Kidney (tissue), 14 donors: Measurements from ENCODE around the gene MIB2. TPM values are rescaled to one million over a fixed set of nuclear protein-coding genes. Genes with fewer than 3 reads are reported as not detected.

Experiments used
- DNase-seq, 5 donors: peaks; one replicate each; pipeline ENCODE4 v3.0.0-alpha.2; 2013 to 2020
- FAIRE-seq: peaks from 2 replicates; lab custom pipeline; 2012; peaks lifted over from hg19 to GRCh38; lab: Jason Lieb, UNC
- H3K27ac ChIP-seq, 2 donors: one replicate each; pipeline ENCODE4 v1.7.0; 2013; ENCODE audit warnings: low read depth in 2 of 2, low read length in 2 of 2, inconsistent platforms in 1 of 2
- H3K27me3 ChIP-seq: one replicate; pipeline ENCODE4 v1.7.1; 2013; ENCODE audit warnings: low read length, inconsistent platforms; ENCODE audit not compliant: control insufficient read depth, insufficient read depth
- H3K36me3 ChIP-seq, 3 donors: one replicate each; pipeline versions ENCODE4 v1.7.0 to v1.7.1; 2013; ENCODE audit warnings: low read length in 3 of 3, control low read depth in 1 of 3, inconsistent platforms in 1 of 3; ENCODE audit not compliant: insufficient read depth in 3 of 3, control insufficient read depth in 2 of 3
- H3K4me1 ChIP-seq, 3 donors: one replicate each; pipeline versions ENCODE4 v1.7.0 to v1.7.1; 2013; ENCODE audit warnings: low read length in 3 of 3, inconsistent platforms in 1 of 3, low read depth in 1 of 3; ENCODE audit not compliant: control insufficient read depth in 2 of 3, insufficient read depth in 2 of 3
- H3K4me3 ChIP-seq, 3 donors: one replicate each; pipeline versions ENCODE4 v1.7.0 to v1.8.1; 2013; ENCODE audit warnings: low read length in 3 of 3, control low read depth in 1 of 3, inconsistent platforms in 1 of 3
- H3K9ac ChIP-seq, 3 donors: one replicate each; pipeline versions ENCODE4 v1.7.0 to v1.7.1; 2013; ENCODE audit warnings: low read length in 3 of 3, control low read depth in 1 of 3, inconsistent platforms in 1 of 3
- H3K9me3 ChIP-seq, 3 donors: one replicate each; pipeline versions ENCODE4 v1.7.0 to v1.7.1; 2013; ENCODE audit warnings: low read length in 3 of 3, control low read depth in 1 of 3, inconsistent platforms in 1 of 3; ENCODE audit not compliant: control insufficient read depth in 2 of 3, insufficient read depth in 1 of 3
- CTCF ChIP-seq: IDR thresholded peaks from 3 replicates; pipeline ENCODE4 v1.5.1; 2012; ENCODE audit warnings: mild to moderate bottlenecking, moderate library complexity, borderline replicate concordance; ENCODE audit not compliant: insufficient read depth; ENCODE audit errors: extremely low read depth
- intact Hi-C: fragments of 100-400 bp; cut with DNase I; formaldehyde crosslinking; loops from one replicate; pipeline ENCODE4 v1.11.1; 2022
- polyA plus RNA-seq: library from polyadenylated mRNA; stranded (reverse); fragments of 350-450 nt; fragmentation: Illumina TruSeq; extraction: RNeasy Lipid Tissue Mini Kit (QIAGEN cat#74804); gene quantifications from one replicate; pipeline ENCODE4 v1.2.3, GENCODE V29; 2014; ENCODE audit warnings: low read depth, low replicate concordance; ENCODE audit not compliant: insufficient read depth
- total RNA-seq: library from RNA; stranded (reverse); fragmentation: NEBNext Ultra II Directional; extraction: Animal tissue kit (Norgen Biotek cat#: 25700); gene quantifications from one replicate; pipeline ENCODE4 v1.2.1, GENCODE V29; 2021
- donor health status: control.
- donor health status: control.
- donor health status: control.
- donor health status: control.
- donor health status: control.
- donor health status: DM: yes; HTN: yes; CAD: no.
- donor health status: Normal renal cell carcinoma (clear cell type).

Gene MIB2
- total and polyA plus RNA-seq, 2 donors from 2014 or later = 35.6 to 61.6 TPM

- H3K4me3 ChIP-seq = no peak overlapping the region
- peaks cover 0 to 6% (median 0%) of the 10 kb centered on the region in 3 donors for H3K36me3 ChIP-seq
- no peak for TF ChIP-seq CTCF
- no peak overlapping the region for H3K9ac ChIP-seq
- no peak for FAIRE-seq
- no peaks in the 10 kb centered on the region for H3K9me3 ChIP-seq
- peaks cover 0 to 25% (median 10%) of the 10 kb centered on the region in 3 donors for H3K4me1 ChIP-seq
- intact Hi-C loops = no loop called here
- no peak overlapping the region for H3K27ac ChIP-seq
- no peaks in the 10 kb centered on the region for H3K27me3 ChIP-seq
- DNase-seq = peak in 2 of 5 donors; percentile 34 to 74
Observed at GRCh38 chr1:1617925-1618324, 2.6 kb downstream of the MIB2 start.

GRCh38 chr1:1618396-1619068, 3.2 kb downstream of the MIB2 start:
- Histone ChIP-seq H3K27ac (no peak overlapping the region), H3K4me3 (no peak overlapping the region), H3K9ac (no peak overlapping the region), H3K9me3 (no peaks in the 10 kb centered on the region), H3K4me1 (peaks cover 0 to 25% (median 9%) of the 10 kb centered on the region in 3 donors), H3K36me3 (peaks cover 0 to 6% (median 0%) of the 10 kb centered on the region in 3 donors), H3K27me3 (no peaks in the 10 kb centered on the region)
- intact Hi-C loops = no loop called here
- TF ChIP-seq CTCF = no peak
- FAIRE-seq (no peak), DNase-seq (peak in 1 of 5 donors; percentile 42)

GRCh38 chr1:1619917-1620361, 4.6 kb downstream of the MIB2 start:
- TF ChIP-seq CTCF = no peak
- no peak overlapping the region for H3K9ac ChIP-seq
- no peak for FAIRE-seq

More at GRCh38 chr1:1619917-1620361, 4.6 kb downstream of the MIB2 start:
- no peaks in the 10 kb centered on the region for H3K9me3 ChIP-seq
- no peak overlapping the region for H3K4me3 ChIP-seq
- intact Hi-C loops = no loop called here
- DNase-seq = peak in 2 of 5 donors; percentile 48 to 69
- H3K36me3 ChIP-seq = peaks cover 0 to 6% (median 0%) of the 10 kb centered on the region in 3 donors
- no peaks in the 10 kb centered on the region for H3K27me3 ChIP-seq
- H3K27ac ChIP-seq = no peak overlapping the region
- H3K4me1 ChIP-seq = peaks cover 0 to 12% (median 0%) of the 10 kb centered on the region in 3 donors
